ENCODE measurements around the gene ZFP64.
"Not testable (repeated sequence)": the region's sequence is repeated elsewhere in the genome, so short reads cannot be mapped to it uniquely, and the experiment has no call there.

Gene ZFP64

DNA sequence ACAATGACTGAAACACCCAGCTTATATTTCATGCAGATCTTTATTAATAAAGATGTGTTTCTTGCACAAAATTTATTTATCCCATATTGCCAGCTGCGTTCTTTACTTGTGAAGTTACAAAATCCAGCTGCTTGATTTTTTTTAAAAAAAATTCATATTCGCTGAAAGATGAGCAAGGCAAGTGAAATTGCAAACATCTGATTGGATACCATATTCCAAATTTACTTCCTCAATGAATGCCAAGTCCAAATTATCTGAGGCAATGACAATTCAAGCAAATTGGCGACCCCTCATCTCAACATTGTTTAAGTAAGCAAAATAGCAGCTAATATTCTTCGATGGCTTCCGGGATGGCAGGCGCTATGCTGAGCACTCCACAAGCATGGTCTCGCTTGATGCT, 37.7 kb downstream of the ZFP64 start:
- no peak for DNase-seq

- DNase-seq, result no peak
Observed at GRCh38 chr20:52152921-52153320, 38.7 kb downstream of the ZFP64 start.

- DNase-seq, result no peak
Observed at GRCh38 chr20:52152416-52152815, 39.2 kb downstream of the ZFP64 start.

- DNase-seq, result no peak
Observed at GRCh38 chr20:52150440-52151258, 40.9 kb downstream of the ZFP64 start.

DNA sequence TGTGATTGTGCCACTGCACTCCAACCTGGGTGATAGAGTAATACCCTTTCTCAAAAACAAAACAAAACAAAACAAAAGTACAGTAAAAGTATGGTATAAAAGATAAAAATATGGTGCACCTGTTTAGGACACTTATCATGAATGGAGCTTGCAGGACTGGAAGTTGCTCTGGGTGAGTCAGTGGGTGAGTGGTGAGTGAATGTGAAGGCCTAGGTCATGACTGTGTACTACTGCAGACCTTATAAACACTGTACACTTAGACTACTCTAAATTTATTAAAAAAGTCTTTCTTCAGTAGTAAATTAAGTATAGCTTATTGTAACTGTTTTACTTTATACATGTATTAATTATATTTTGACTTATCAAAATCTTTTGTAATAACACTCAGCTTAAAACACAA, 46.0 kb downstream of the ZFP64 start:
- no peak for DNase-seq

- no peak for DNase-seq
Observed at GRCh38 chr20:52143277-52143676, 48.3 kb downstream of the ZFP64 start.

GRCh38 chr20:52142757-52143156, 48.8 kb downstream of the ZFP64 start:
- no peak for DNase-seq

GRCh38 chr20:52139986-52140385, 51.6 kb downstream of the ZFP64 start:
- DNase-seq, result no peak

DNA sequence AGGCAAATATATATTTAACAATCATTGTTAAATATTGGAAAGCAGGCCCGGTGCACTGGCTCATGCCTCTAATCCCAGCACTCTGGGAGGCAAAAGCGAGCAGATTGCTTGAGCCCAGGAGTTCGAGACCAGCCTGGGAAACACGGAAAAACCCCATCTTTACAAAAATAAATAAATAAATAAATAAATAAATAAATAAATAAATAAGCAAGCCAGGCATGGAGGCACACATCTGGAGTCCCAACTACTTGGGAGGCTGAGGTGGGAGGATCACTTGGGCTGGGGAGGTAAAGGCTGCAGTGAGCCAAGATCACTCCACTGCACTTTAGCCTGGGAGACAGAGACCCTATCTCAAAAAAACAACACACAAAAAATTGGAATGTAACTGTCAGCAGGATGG, 53.7 kb downstream of the ZFP64 start:
- no peak for DNase-seq

- not testable (repeated sequence) for DNase-seq
Observed at GRCh38 chr20:52133714-52134113, 57.9 kb downstream of the ZFP64 start.

DNA sequence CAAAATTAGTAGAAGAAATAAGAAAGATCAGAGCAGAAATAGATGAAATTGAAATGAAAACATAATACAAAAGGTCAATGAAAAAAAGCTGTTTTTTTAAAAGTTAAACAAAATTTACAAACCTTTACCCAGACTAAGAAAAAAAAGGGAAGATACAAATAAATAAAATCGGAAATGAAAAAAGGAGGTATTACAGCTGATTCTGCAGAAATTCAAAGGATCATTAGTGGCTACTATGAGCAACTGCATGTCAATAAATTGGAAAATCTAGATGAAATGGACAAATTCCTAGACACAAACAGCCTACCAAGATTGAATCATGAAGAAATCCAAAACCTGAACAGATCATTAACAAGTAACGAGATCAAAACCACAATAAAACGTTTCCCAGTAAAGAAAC, 59.2 kb downstream of the ZFP64 start:
- DNase-seq, result no peak

DNA sequence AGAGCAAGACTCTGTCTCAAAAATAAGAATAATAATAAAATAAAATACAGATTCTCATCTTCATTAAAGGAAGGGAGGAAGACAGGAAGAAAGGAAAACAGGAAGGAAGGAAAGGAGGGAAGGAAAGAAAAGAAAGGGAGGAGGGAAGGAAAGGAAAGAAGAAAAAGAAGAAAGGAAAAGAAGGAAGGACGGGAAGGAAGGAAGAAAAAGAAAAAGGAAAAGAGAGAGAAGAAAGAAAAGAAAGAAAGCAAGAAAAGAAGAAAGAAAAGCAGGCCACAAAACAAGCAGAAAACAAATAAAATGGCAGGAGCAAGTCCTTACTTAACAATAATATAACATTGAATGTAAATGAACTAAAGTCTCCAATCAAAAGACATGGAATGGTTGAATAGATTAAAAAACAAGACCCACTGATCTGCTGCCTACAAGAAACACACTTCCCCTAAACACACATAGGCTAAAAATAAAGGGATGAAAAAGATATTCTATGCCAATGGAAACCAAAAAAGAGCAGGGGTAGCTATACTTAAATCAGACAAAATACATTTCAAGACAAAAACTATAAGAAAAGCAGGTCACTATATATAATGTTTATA, 60.4 kb downstream of the ZFP64 start:
- no peak for DNase-seq

GRCh38 chr20:52130406-52130805, 61.2 kb downstream of the ZFP64 start:
- no peak for DNase-seq

DNA sequence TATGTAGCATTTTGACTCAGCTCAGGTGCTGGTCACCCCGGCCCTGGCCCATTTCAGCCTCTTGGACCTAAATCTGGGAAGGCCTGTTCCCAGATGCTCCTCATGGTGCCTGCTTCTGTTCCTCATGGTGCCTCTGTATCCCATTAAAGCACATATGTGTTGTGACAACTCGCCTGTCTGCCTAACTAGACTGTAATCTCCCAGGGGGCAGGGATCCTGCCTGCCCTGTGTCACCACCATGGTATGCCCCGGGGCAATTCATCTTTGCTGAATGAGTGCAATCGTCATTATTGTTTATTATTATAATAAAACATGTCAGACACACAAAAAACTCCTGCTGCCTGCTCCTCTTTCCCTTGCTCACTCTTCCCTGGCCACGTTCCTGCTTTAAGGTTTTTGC, 62.0 kb downstream of the ZFP64 start:
- no peak for DNase-seq

DNA sequence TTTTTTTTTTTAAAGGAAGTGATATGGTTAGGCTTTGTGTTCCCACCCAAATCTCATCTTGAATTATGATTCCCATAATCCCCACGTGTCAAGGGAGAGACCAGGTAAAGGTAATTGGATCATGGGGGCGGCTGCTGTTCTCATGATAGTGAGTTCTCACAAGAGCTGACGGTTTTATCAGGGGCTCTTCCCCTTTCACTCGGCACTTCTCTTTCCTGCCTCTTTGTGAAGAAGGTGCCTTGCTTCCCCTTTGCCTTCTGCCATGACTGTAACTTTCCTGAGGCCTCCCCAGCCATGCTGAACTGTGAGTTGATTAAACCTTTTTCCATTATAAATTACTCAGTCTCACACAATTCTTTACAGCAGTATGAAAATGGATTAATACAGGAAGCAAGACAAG, 64.3 kb downstream of the ZFP64 start:
- DNase-seq, result no peak

GRCh38 chr20:52124821-52125220, 66.8 kb downstream of the ZFP64 start:
- DNase-seq, result no peak

- DNase-seq, result peak; percentile 4
Observed at GRCh38 chr20:52118696-52119095, 72.9 kb downstream of the ZFP64 start.

GRCh38 chr20:52118016-52118623, 73.5 kb downstream of the ZFP64 start:
- DNase-seq, result peak; percentile 6

DNA sequence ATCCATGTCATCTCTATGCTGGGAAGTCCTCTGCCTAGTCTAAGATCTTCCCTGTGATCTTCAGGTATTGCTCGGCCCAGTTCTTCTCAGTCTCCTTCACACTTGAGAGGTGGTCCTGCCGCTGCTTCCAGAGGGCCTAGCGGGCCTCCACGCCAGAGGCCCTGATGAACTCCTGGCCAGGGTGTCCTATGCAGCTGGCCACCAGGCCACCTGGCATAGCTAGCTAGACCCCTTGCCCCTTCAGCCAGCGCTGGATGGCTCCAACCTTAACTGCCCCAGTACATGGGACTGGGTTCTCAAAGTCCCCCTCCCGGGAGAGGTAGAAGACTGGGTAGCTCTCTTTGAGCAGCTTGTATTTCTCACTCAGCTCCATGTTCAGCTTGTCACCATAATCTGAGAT, 81.1 kb downstream of the ZFP64 start:
- no peak for DNase-seq

GRCh38 chr20:52105442-52106422, 85.8 kb downstream of the ZFP64 start:
- DNase-seq, result peak; percentile 64

- DNase-seq, result peak; percentile 56
Observed at GRCh38 chr20:52104546-52105441, 86.8 kb downstream of the ZFP64 start.

All from activated CD8-positive, alpha-beta memory T cell treated with anti-CD3 and anti-CD28 coated beads, Interleukin-2, amount 50 U/mL, for 48 hours (primary cell).